ENCODE results near the gene MYO16. TPM values are rescaled to one million over a fixed set of nuclear protein-coding genes. Genes with fewer than 3 reads are reported as not detected.
"Not testable (repeated sequence)": the region's sequence is repeated elsewhere in the genome, so short reads cannot be mapped to it uniquely, and the experiment has no call there.

Gene MYO16
- total and polyA plus RNA-seq, 3 experiments from 2014 or later, result 0.15 to 0.38 TPM; not detected in 1

GRCh38 chr13:108897955-108898354 lies 268.5 kb downstream of the MYO16 start:
- Histone ChIP-seq H3K27me3 (ENCODE audit: insufficient read depth, low read length, poor library complexity, severe bottlenecking) (no peaks in the 10 kb centered on the region), H3K27ac (ENCODE audit: low read depth, low read length) (no peak overlapping the region), H3K9me3 (ENCODE audit: low read length) (no peaks in the 10 kb centered on the region), H3K36me3 (ENCODE audit: insufficient read depth, low read length) (no peaks in the 10 kb centered on the region), H3K4me1 (ENCODE audit: insufficient read depth, low read length) (no peaks in the 10 kb centered on the region), H3K4me3 (ENCODE audit: low read length) (no peak overlapping the region)
- no peaks in the 10 kb centered on the region for H3K36me3 Mint-ChIP-seq
- H3K4me3 Mint-ChIP-seq, result peak overlapping the region in 1 of 7 donors; percentile 28
- ChIA-PET POLR2A (interaction anchor here (0.6 kb wide), 1 partner anchor 864 kb away, joined by 3 read pairs; no protein-coding TSS in a partner anchor), CTCF (interaction anchor here (1.2 to 1.5 kb wide), 2 partner anchors 20 to 674 kb away, joined by 3 read pairs; no protein-coding TSS in a partner anchor)
- peaks cover 3 to 4% of the 10 kb centered on the region in 2 donors for H3K27me3 Mint-ChIP-seq
- H3K9me3 Mint-ChIP-seq, result peaks cover 0 to 7% (median 2%) of the 10 kb centered on the region in 5 donors
- DNase-seq, result no peak
- peaks cover 0 to 3% (median 0%) of the 10 kb centered on the region in 3 donors for H3K4me1 Mint-ChIP-seq
- H3K27ac Mint-ChIP-seq, result no peak overlapping the region

- Histone ChIP-seq H3K27me3 (ENCODE audit: insufficient read depth, low read length, poor library complexity, severe bottlenecking) (no peaks in the 10 kb centered on the region), H3K36me3 (ENCODE audit: insufficient read depth, low read length) (no peaks in the 10 kb centered on the region), H3K4me1 (ENCODE audit: insufficient read depth, low read length) (no peaks in the 10 kb centered on the region), H3K9me3 (ENCODE audit: low read length) (no peaks in the 10 kb centered on the region), H3K4me3 (ENCODE audit: low read length) (no peak overlapping the region), H3K27ac (ENCODE audit: low read depth, low read length) (no peak overlapping the region)
- Mint-ChIP-seq H3K27ac (no peak overlapping the region), H3K9me3 (peaks cover 0 to 7% (median 2%) of the 10 kb centered on the region in 5 donors), H3K36me3 (no peaks in the 10 kb centered on the region), H3K4me3 (no peak overlapping the region), H3K4me1 (no peaks in the 10 kb centered on the region), H3K27me3 (peaks cover 0 to 2% of the 10 kb centered on the region in 2 donors)
- ChIA-PET POLR2A (no interaction called here), CTCF (no interaction called here)
- DNase-seq, result no peak
These were observed 273.2 kb downstream of the MYO16 start for GRCh38 chr13:108902405-108903155.

GRCh38 chr13:108903613-108904012 lies 274.2 kb downstream of the MYO16 start:
- Mint-ChIP-seq H3K27me3 (peaks cover 0 to 2% of the 10 kb centered on the region in 2 donors), H3K9me3 (peaks cover 0 to 7% (median 2%) of the 10 kb centered on the region in 5 donors), H3K27ac (no peak overlapping the region), H3K4me3 (no peak overlapping the region), H3K36me3 (no peaks in the 10 kb centered on the region), H3K4me1 (no peaks in the 10 kb centered on the region)
- no peak for DNase-seq
- no peaks in the 10 kb centered on the region for H3K4me1 ChIP-seq (ENCODE audit: insufficient read depth, low read length)
- H3K4me3 ChIP-seq (ENCODE audit: low read length), result no peak overlapping the region
- H3K36me3 ChIP-seq (ENCODE audit: insufficient read depth, low read length), result no peaks in the 10 kb centered on the region
- POLR2A ChIA-PET, result no interaction called here
- no peaks in the 10 kb centered on the region for H3K27me3 ChIP-seq (ENCODE audit: insufficient read depth, low read length, poor library complexity, severe bottlenecking)
- CTCF ChIA-PET, result no interaction called here
- H3K9me3 ChIP-seq (ENCODE audit: low read length), result no peaks in the 10 kb centered on the region
- no peak overlapping the region for H3K27ac ChIP-seq (ENCODE audit: low read depth, low read length)

- Mint-ChIP-seq H3K36me3 (no peaks in the 10 kb centered on the region), H3K4me3 (no peak overlapping the region), H3K27ac (no peak overlapping the region), H3K27me3 (peaks cover 2 to 4% of the 10 kb centered on the region in 2 donors), H3K9me3 (no peaks in the 10 kb centered on the region), H3K4me1 (peaks cover 11 to 17% (median 16%) of the 10 kb centered on the region in 3 donors)
- no peaks in the 10 kb centered on the region for H3K9me3 ChIP-seq (ENCODE audit: low read length)
- peaks cover 9% of the 10 kb centered on the region for H3K4me1 ChIP-seq (ENCODE audit: insufficient read depth, low read length)
- DNase-seq, result no peak
- CTCF ChIA-PET, result interaction anchor here (0.8 kb wide), 1 partner anchor 50 kb away, joined by 3 read pairs; no protein-coding TSS in a partner anchor
- POLR2A ChIA-PET, result no interaction called here
- H3K36me3 ChIP-seq (ENCODE audit: insufficient read depth, low read length), result no peaks in the 10 kb centered on the region
- H3K27ac ChIP-seq (ENCODE audit: low read depth, low read length), result no peak overlapping the region
- H3K4me3 ChIP-seq (ENCODE audit: low read length), result no peak overlapping the region
- H3K27me3 ChIP-seq (ENCODE audit: insufficient read depth, low read length, poor library complexity, severe bottlenecking), result no peaks in the 10 kb centered on the region
These were observed 282.4 kb downstream of the MYO16 start for GRCh38 chr13:108911807-108912206.

GRCh38 chr13:108913731-108914130 lies 284.3 kb downstream of the MYO16 start:
- H3K27me3 ChIP-seq (ENCODE audit: insufficient read depth, low read length, poor library complexity, severe bottlenecking); H3K9me3 ChIP-seq (ENCODE audit: low read length); H3K4me1 ChIP-seq (ENCODE audit: insufficient read depth, low read length); POLR2A ChIA-PET; H3K4me3 Mint-ChIP-seq; CTCF ChIA-PET; H3K36me3 Mint-ChIP-seq; H3K4me3 ChIP-seq (ENCODE audit: low read length); DNase-seq; H3K27me3 Mint-ChIP-seq; H3K27ac Mint-ChIP-seq; H3K36me3 ChIP-seq (ENCODE audit: insufficient read depth, low read length); H3K27ac ChIP-seq (ENCODE audit: low read depth, low read length); H3K9me3 Mint-ChIP-seq: not testable (repeated sequence)
- H3K4me1 Mint-ChIP-seq, result peaks cover 11 to 17% (median 16%) of the 10 kb centered on the region in 3 donors

- Histone ChIP-seq H3K4me1 (ENCODE audit: insufficient read depth, low read length) (peaks cover 9% of the 10 kb centered on the region), H3K4me3 (ENCODE audit: low read length) (no peak overlapping the region), H3K9me3 (ENCODE audit: low read length) (no peaks in the 10 kb centered on the region), H3K36me3 (ENCODE audit: insufficient read depth, low read length) (no peaks in the 10 kb centered on the region), H3K27me3 (ENCODE audit: insufficient read depth, low read length, poor library complexity, severe bottlenecking) (no peaks in the 10 kb centered on the region), H3K27ac (ENCODE audit: low read depth, low read length) (no peak overlapping the region)
- Mint-ChIP-seq H3K4me1 (peaks cover 11 to 17% (median 16%) of the 10 kb centered on the region in 3 donors), H3K9me3 (no peaks in the 10 kb centered on the region), H3K36me3 (no peaks in the 10 kb centered on the region), H3K4me3 (peak overlapping the region in 1 of 7 donors; percentile 62), H3K27ac (peak overlapping the region in 1 of 8 donors; percentile 35), H3K27me3 (peaks cover 2 to 4% of the 10 kb centered on the region in 2 donors)
- CTCF ChIA-PET, result interaction anchor here (1.0 to 1.1 kb wide), 2 partner anchors 10 to 23 kb away, joined by 3 to 4 read pairs; no protein-coding TSS in a partner anchor
- DNase-seq, result no peak
- POLR2A ChIA-PET, result interaction anchor here (0.6 kb wide), 1 partner anchor 362 kb away, joined by 15 read pairs; no protein-coding TSS in a partner anchor
These were observed 285.8 kb downstream of the MYO16 start for GRCh38 chr13:108915095-108915633.

GRCh38 chr13:108915634-108916512 lies 286.5 kb downstream of the MYO16 start:
- no peak overlapping the region for H3K4me3 ChIP-seq (ENCODE audit: low read length)
- no peaks in the 10 kb centered on the region for H3K9me3 ChIP-seq (ENCODE audit: low read length)

More at GRCh38 chr13:108915634-108916512, 286.5 kb downstream of the MYO16 start:
- Mint-ChIP-seq H3K4me1 (peaks cover 11 to 17% (median 16%) of the 10 kb centered on the region in 3 donors), H3K4me3 (peak overlapping the region in 5 of 7 donors; percentile 28 to 66 (median 48)), H3K9me3 (no peaks in the 10 kb centered on the region), H3K36me3 (no peaks in the 10 kb centered on the region), H3K27ac (peak overlapping the region in 2 of 8 donors; percentile 16 to 51), H3K27me3 (peaks cover 0 to 2% of the 10 kb centered on the region in 2 donors)
- Histone ChIP-seq H3K27ac (ENCODE audit: low read depth, low read length) (peak overlapping the region; percentile 5), H3K27me3 (ENCODE audit: insufficient read depth, low read length, poor library complexity, severe bottlenecking) (no peaks in the 10 kb centered on the region), H3K4me1 (ENCODE audit: insufficient read depth, low read length) (peaks cover 9% of the 10 kb centered on the region), H3K36me3 (ENCODE audit: insufficient read depth, low read length) (no peaks in the 10 kb centered on the region)
- CTCF ChIA-PET, result interaction anchor here (1.0 to 1.1 kb wide), 3 partner anchors 11 to 45 kb away, joined by 3 to 4 read pairs (median 3); no protein-coding TSS in a partner anchor
- peak in 3 of 5 donors; percentile 7 to 79 (median 20) for DNase-seq
- POLR2A ChIA-PET, result interaction anchor here (0.6 kb wide), 1 partner anchor 363 kb away, joined by 15 read pairs; no protein-coding TSS in a partner anchor

Data from CD8-positive, alpha-beta memory T cell (primary cell).